H1 (cell line): ENCODE data around the gene TFCP2L1. TPM values are rescaled to one million over a fixed set of nuclear protein-coding genes. Genes with fewer than 3 reads are reported as not detected.

Experiments
- CTCF ChIA-PET: fragments of 300-600 bp; sonication (Branson Sonifier 250); formaldehyde crosslinking; loops from one replicate; lab custom pipeline; 2021; ENCODE audit not compliant: partially characterized antibody; lab: Charles Lee
- POLR2A ChIA-PET: fragments of 300-600 bp; sonication (Branson Sonifier 250); formaldehyde crosslinking; loops from one replicate; lab custom pipeline; 2021; ENCODE audit warnings: inconsistent platforms; ENCODE audit not compliant: partially characterized antibody; lab: Charles Lee
- DNase-seq, 2 experiments: peaks; one replicate each; pipeline versions ENCODE4 v3.0.0 to v3.0.0-alpha.2; 2010 to 2022; ENCODE audit warnings: low spot score in 2 of 2, low read depth in 1 of 2, mixed read lengths in 1 of 2
- FAIRE-seq: peaks from 2 replicates; lab custom pipeline; 2011; peaks lifted over from hg19 to GRCh38; lab: Jason Lieb, UNC
- H2AFZ ChIP-seq: 2 replicates; pipeline ENCODE4 v1.8.1; 2012; ENCODE audit warnings: low read length, inconsistent platforms
- H2AK5ac ChIP-seq: 2 replicates; pipeline ENCODE4 v1.6.1; 2013; ENCODE audit warnings: low read depth, low read length
- H2BK120ac ChIP-seq: replicated peaks from 2 replicates; pipeline ENCODE3; 2013; ENCODE audit warnings: low read depth, low read length, inconsistent platforms
- H2BK12ac ChIP-seq: 2 replicates; pipeline ENCODE4 v1.6.1; 2013; ENCODE audit warnings: low read depth, low read length
- H2BK15ac ChIP-seq: 2 replicates; pipeline ENCODE4 v1.6.1; 2013; ENCODE audit warnings: low read length
- H2BK20ac ChIP-seq: 2 replicates; pipeline ENCODE4 v1.6.1; 2013; ENCODE audit warnings: low read length
- H2BK5ac ChIP-seq: 2 replicates; pipeline ENCODE4 v1.6.1; 2013; ENCODE audit warnings: low read depth, low read length
- H3K14ac ChIP-seq: 2 replicates; pipeline ENCODE4 v1.6.1; 2013; ENCODE audit warnings: inconsistent platforms; ENCODE audit not compliant: insufficient read length
- H3K18ac ChIP-seq: 2 replicates; pipeline ENCODE4 v1.6.1; 2013; ENCODE audit warnings: low read length; ENCODE audit errors: extremely low read depth
- H3K23ac ChIP-seq: 2 replicates; pipeline ENCODE4 v1.6.1; 2013; ENCODE audit warnings: inconsistent platforms; ENCODE audit not compliant: insufficient read length
- H3K23me2 ChIP-seq: 2 replicates; pipeline ENCODE4 v1.6.1; 2013; ENCODE audit warnings: low read depth, low read length
- H3K27ac ChIP-seq: 2 replicates; pipeline ENCODE4 v1.6.1; 2011; ENCODE audit warnings: low read depth, low read length, inconsistent platforms
- H3K27me3 ChIP-seq, 4 experiments: replicated peaks in 1 of 4; 1 replicate in 1 of 4; 2 replicates in 3 of 4; pipeline versions ENCODE4 v1.6.1 to v1.8.1; 2011 to 2013; ENCODE audit warnings: low read length in 3 of 4, mild to moderate bottlenecking in 3 of 4, inconsistent platforms in 2 of 4, mixed read lengths in 2 of 4, moderate library complexity in 1 of 4; ENCODE audit not compliant: control insufficient read depth in 3 of 4, insufficient read depth in 3 of 4; ENCODE audit errors: extremely low read depth in 1 of 4
- H3K36me3 ChIP-seq, 4 experiments: 2 replicates each; pipeline versions ENCODE4 v1.6.1 to v1.8.1; 2011 to 2013; ENCODE audit warnings: mild to moderate bottlenecking in 4 of 4, low read length in 3 of 4, moderate library complexity in 2 of 4, control low read depth in 1 of 4, inconsistent platforms in 1 of 4; ENCODE audit not compliant: insufficient read depth in 4 of 4, control insufficient read depth in 2 of 4
- H3K4ac ChIP-seq: replicated peaks from 2 replicates; pipeline ENCODE3; 2013; ENCODE audit warnings: low read length, low read depth, mixed read lengths, inconsistent platforms; ENCODE audit not compliant: insufficient read length
- H3K4me1 ChIP-seq, 4 experiments: replicated peaks in 1 of 4; 1 replicate in 1 of 4; 2 replicates in 3 of 4; pipeline versions ENCODE4 v1.6.1 to v1.8.1; 2011 to 2013; ENCODE audit warnings: low read length in 3 of 4, inconsistent platforms in 2 of 4, mixed read lengths in 1 of 4; ENCODE audit not compliant: insufficient read depth in 4 of 4, control insufficient read depth in 3 of 4
- H3K4me2 ChIP-seq, 2 experiments: 2 replicates each; pipeline versions ENCODE4 v1.6.1 to v1.8.1; 2011 to 2013; ENCODE audit warnings: low read depth in 2 of 2, low read length in 2 of 2, control low read depth in 1 of 2, inconsistent platforms in 1 of 2, mild to moderate bottlenecking in 1 of 2; ENCODE audit not compliant: insufficient read depth in 1 of 2
- H3K4me3 ChIP-seq, 4 experiments: fragments of 200-600, 300-600 bp in 1 of 4; sonication (generic), shearing (Covaris generic), sonication (Bioruptor Twin) in 1 of 4; 2 replicates each; pipeline versions ENCODE4 v1.5.1 to v1.8.1; 2011 to 2016; ENCODE audit warnings: low read length in 4 of 4, low read depth in 3 of 4, control low read depth in 2 of 4, inconsistent platforms in 2 of 4, mild to moderate bottlenecking in 2 of 4, mixed read lengths in 1 of 4, moderate library complexity in 1 of 4; ENCODE audit not compliant: insufficient read depth in 2 of 4; ENCODE audit errors: extremely low read depth in 1 of 4
- H3K56ac ChIP-seq: replicated peaks from 2 replicates; pipeline ENCODE3; 2013; ENCODE audit warnings: low read depth, mild to moderate bottlenecking, mixed read lengths, low read length, inconsistent platforms; ENCODE audit not compliant: insufficient read length
- H3K79me1 ChIP-seq: 2 replicates; pipeline ENCODE4 v1.6.1; 2013; ENCODE audit warnings: low read depth, low read length, control low read depth
- H3K79me2 ChIP-seq, 2 experiments: 2 replicates each; pipeline versions ENCODE4 v1.6.1 to v1.8.1; 2012 to 2013; ENCODE audit warnings: low read length in 2 of 2, mild to moderate bottlenecking in 2 of 2, inconsistent platforms in 1 of 2; ENCODE audit not compliant: insufficient read depth in 2 of 2, control insufficient read depth in 1 of 2
- H3K9ac ChIP-seq, 4 experiments: replicated peaks in 1 of 4; 1 replicate in 1 of 4; 2 replicates in 3 of 4; pipeline versions ENCODE4 v1.6.1 to v1.8.1; 2011 to 2013; ENCODE audit warnings: low read depth in 3 of 4, low read length in 3 of 4, control low read depth in 2 of 4, mild to moderate bottlenecking in 2 of 4, moderate library complexity in 2 of 4, inconsistent platforms in 1 of 4; ENCODE audit errors: extremely low read depth in 1 of 4
- H3K9me3 ChIP-seq, 2 experiments: 2 replicates each; pipeline versions ENCODE4 v1.6.1 to v1.8.1; 2012 to 2013; ENCODE audit warnings: mild to moderate bottlenecking in 2 of 2, moderate library complexity in 2 of 2, control low read depth in 1 of 2, inconsistent platforms in 1 of 2, low read depth in 1 of 2, low read length in 1 of 2, mixed read lengths in 1 of 2; ENCODE audit not compliant: insufficient read depth in 2 of 2
- H4K20me1 ChIP-seq, 2 experiments: replicated peaks in 1 of 2; 2 replicates each; pipeline versions ENCODE3 to v1.8.1; 2011 to 2013; ENCODE audit warnings: inconsistent platforms in 2 of 2, low read length in 2 of 2, mild to moderate bottlenecking in 1 of 2; ENCODE audit not compliant: insufficient read depth in 2 of 2, control insufficient read depth in 1 of 2
- H4K5ac ChIP-seq: 2 replicates; pipeline ENCODE4 v1.6.1; 2013; ENCODE audit warnings: low read length, low read depth, mixed read lengths, inconsistent platforms; ENCODE audit not compliant: insufficient read length
- H4K8ac ChIP-seq: 2 replicates; pipeline ENCODE4 v1.8.0; 2013; ENCODE audit warnings: mild to moderate bottlenecking, moderate library complexity, low read length, inconsistent platforms; ENCODE audit not compliant: insufficient read depth; ENCODE audit errors: extremely low read depth
- H4K91ac ChIP-seq: replicated peaks from 2 replicates; pipeline ENCODE3; 2013; ENCODE audit warnings: low read length, mixed read lengths, inconsistent platforms; ENCODE audit not compliant: insufficient read length
- ASH2L ChIP-seq: fragments of 200-600, 300-600 bp; sonication (generic); IDR thresholded peaks from one replicate; pipeline ENCODE4 v1.7.1; 2017; ENCODE audit warnings: low read length
- EGR1 ChIP-seq: IDR thresholded peaks from 2 replicates; pipeline ENCODE4 v1.6.1; 2011; ENCODE audit warnings: low read depth, low read length, borderline replicate concordance
- FOSL1 ChIP-seq: IDR thresholded peaks from 2 replicates; pipeline ENCODE4 v1.6.1; 2011; ENCODE audit warnings: mild to moderate bottlenecking, low read depth, low read length, moderate library complexity; ENCODE audit not compliant: insufficient read depth
- GABPA ChIP-seq: IDR thresholded peaks from 2 replicates; pipeline ENCODE4 v1.6.1; 2011; ENCODE audit warnings: mild to moderate bottlenecking, low read length, moderate library complexity, borderline replicate concordance; ENCODE audit not compliant: insufficient read depth
- NANOG ChIP-seq: IDR thresholded peaks from 2 replicates; pipeline ENCODE4 v1.6.1; 2011; ENCODE audit warnings: low read length, low read depth, mild to moderate bottlenecking, inconsistent platforms; ENCODE audit not compliant: insufficient read depth, poor library complexity, severe bottlenecking
- POLR2AphosphoS5 ChIP-seq: IDR thresholded peaks from 2 replicates; pipeline ENCODE4 v1.6.1; 2011; ENCODE audit warnings: low read depth, low read length
- SIN3A ChIP-seq, 2 experiments: IDR thresholded peaks in 1 of 2; conservative IDR thresholded peaks in 1 of 2; 2 replicates each; pipeline ENCODE4 v1.6.1; 2011 to 2012; ENCODE audit warnings: low read length in 2 of 2, improper control_type of control experiment in 1 of 2, low read depth in 1 of 2, mild to moderate bottlenecking in 1 of 2
- SP4 ChIP-seq: IDR thresholded peaks from 2 replicates; pipeline ENCODE4 v1.6.1; 2012; ENCODE audit warnings: low read length, inconsistent platforms
- TAF1 ChIP-seq: IDR thresholded peaks from 2 replicates; pipeline ENCODE4 v1.6.1; 2011; ENCODE audit warnings: mild to moderate bottlenecking, low read depth, low read length
- TBP ChIP-seq: IDR thresholded peaks from 2 replicates; pipeline ENCODE4 v1.6.1; 2011; ENCODE audit warnings: low read depth, low read length, improper control_type of control experiment
- WGBS, 2 experiments: shearing (Covaris generic) in 1 of 2; methylation state at CpG; one replicate each; pipeline versions ENCODE4 v1.1.6 to v1.1.7; 2013 to 2015; ENCODE audit warnings: low lambda C conversion rate in 2 of 2, mixed read lengths in 2 of 2, inconsistent platforms in 1 of 2, low coverage in 1 of 2, missing lambda C conversion rate in 1 of 2; ENCODE audit not compliant: insufficient replicate concordance in 2 of 2, insufficient coverage in 1 of 2, insufficient read length in 1 of 2; ENCODE audit errors: extremely low coverage in 1 of 2, missing lambda C conversion rate in 1 of 2; 5-methylcytosine and 5-hydroxymethylcytosine counted together
- polyA plus RNA-seq, 7 experiments: library from polyadenylated mRNA; depleted of rRNA in 3 of 7; stranded (reverse) in 5 of 7; unstranded in 2 of 7; fragments of >200 nt in 5 of 7; fragments of 200-250 nt in 2 of 7; gene quantifications; 1 replicate in 5 of 7; 2 replicates in 1 of 7; 4 replicates in 1 of 7; pipeline versions ENCODE4 v1.2.1 to v1.2.3, GENCODE V29; 2011 to 2013; ENCODE audit warnings: missing spikeins in 2 of 7, mixed read lengths in 2 of 7
- total RNA-seq: library from RNA; stranded (reverse); fragmentation: NEBNext Ultra II Directional; extraction: Animal tissue kit (Norgen Biotek cat#: 25700); gene quantifications from 2 replicates; pipeline ENCODE4 v1.2.1, GENCODE V29; 2021
- TF ChIP-seq, protein P1 (sequence below), 3 experiments: IDR thresholded peaks; 1 replicate in 2 of 3; 2 replicates in 1 of 3; pipeline versions ENCODE4 v1.5.1 to v1.6.1; 2011; ENCODE audit warnings: low read length in 3 of 3, mild to moderate bottlenecking in 3 of 3, inconsistent platforms in 2 of 3, low read depth in 1 of 3, moderate library complexity in 1 of 3; ENCODE audit not compliant: insufficient read depth in 1 of 3; ENCODE audit errors: control extremely low read depth in 1 of 3

TFCP2L1 gene
- total and polyA plus RNA-seq, 2 of the 8 experiments (the other 6 are each of a cell fraction or from before 2014, with no cell fraction given) = 1.5 to 3.8 TPM

DNA sequence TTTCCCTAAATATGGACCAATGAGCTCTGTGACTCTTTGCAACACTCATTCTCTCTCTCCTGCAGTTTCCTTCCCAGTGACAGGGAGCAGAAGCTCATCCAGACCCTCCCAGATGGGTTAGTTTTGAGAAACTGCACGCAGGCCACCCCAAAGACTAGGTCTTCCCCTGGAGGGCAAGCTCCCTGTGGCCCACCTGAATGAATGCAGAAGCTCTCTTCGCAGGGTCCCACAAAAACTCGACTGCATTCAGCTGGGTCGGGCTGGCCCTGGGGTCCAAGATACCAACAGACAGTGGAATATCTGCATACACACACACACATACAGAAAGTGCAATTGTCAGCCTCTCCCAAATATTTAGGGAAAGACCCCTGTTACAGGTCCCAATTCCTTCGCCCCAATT lies 37.0 kb downstream of the TFCP2L1 start:
- no peak overlapping the region for H3K14ac ChIP-seq
- H2BK5ac ChIP-seq = no peak overlapping the region
- H2BK120ac ChIP-seq = no peak overlapping the region
- no peak overlapping the region for H2BK20ac ChIP-seq
- DNase-seq = no peak
- H3K79me2 ChIP-seq = no peaks in the 10 kb centered on the region
- H3K4ac ChIP-seq = no peak overlapping the region
- no peaks in the 10 kb centered on the region for H3K36me3 ChIP-seq
- no peak overlapping the region for H4K8ac ChIP-seq
- WGBS, 2 experiments = 91% methylated on average over 5 of the region's 5 CpGs; no CpG with 5 or more reads in 1 of the 2 experiments
- 0 out of 7 replicates have a peak, but pooled peaks cover 0 to 2% (median 0%) of the 10 kb centered on the region in 4 experiments for H3K27me3 ChIP-seq
- H3K79me1 ChIP-seq = no peaks in the 10 kb centered on the region
- no peak overlapping the region for H4K91ac ChIP-seq
- H2BK12ac ChIP-seq = no peak overlapping the region
- H3K23me2 ChIP-seq = no peaks in the 10 kb centered on the region
- CTCF ChIA-PET = interaction anchor here (0.6 to 1.2 kb wide), 3 partner anchors 9 to 151 kb away, joined by 3 read pairs; no protein-coding TSS in a partner anchor
- H4K5ac ChIP-seq = no peak overlapping the region
- H2BK15ac ChIP-seq = no peak overlapping the region
- no peaks in the 10 kb centered on the region; a peak in 1 of 7 replicates for H3K4me1 ChIP-seq
- H2AK5ac ChIP-seq = no peak overlapping the region
- no peaks in the 10 kb centered on the region for H4K20me1 ChIP-seq
- H3K9ac ChIP-seq = no peak overlapping the region
- H3K4me2 ChIP-seq = no peak overlapping the region
- no peak overlapping the region for H3K56ac ChIP-seq
- H3K9me3 ChIP-seq = no peaks in the 10 kb centered on the region
- no peak overlapping the region for H3K4me3 ChIP-seq
- no peak overlapping the region for H3K27ac ChIP-seq
- H3K23ac ChIP-seq = no peak overlapping the region
- H2AFZ ChIP-seq = no peak overlapping the region
- POLR2A ChIA-PET = no interaction called here
- no peak for FAIRE-seq
- no peak overlapping the region for H3K18ac ChIP-seq
- TF ChIP-seq NANOG (no peak), EGR1 (no peak), SP4 (no peak), POLR2AphosphoS5 (no peak), ASH2L (no peak), FOSL1 (no peak), GABPA (no peak), TAF1 (no peak), SIN3A (conservative IDR thresholded peaks at IDR 0.05 in 1 of 2, IDR thresholded peaks at IDR 0.05 in 1 of 2; ENCODE audit: low read depth in 1 of 2, low read length in 2 of 2) (no peak), TBP (no peak)
- TF ChIP-seq, protein P1, sequence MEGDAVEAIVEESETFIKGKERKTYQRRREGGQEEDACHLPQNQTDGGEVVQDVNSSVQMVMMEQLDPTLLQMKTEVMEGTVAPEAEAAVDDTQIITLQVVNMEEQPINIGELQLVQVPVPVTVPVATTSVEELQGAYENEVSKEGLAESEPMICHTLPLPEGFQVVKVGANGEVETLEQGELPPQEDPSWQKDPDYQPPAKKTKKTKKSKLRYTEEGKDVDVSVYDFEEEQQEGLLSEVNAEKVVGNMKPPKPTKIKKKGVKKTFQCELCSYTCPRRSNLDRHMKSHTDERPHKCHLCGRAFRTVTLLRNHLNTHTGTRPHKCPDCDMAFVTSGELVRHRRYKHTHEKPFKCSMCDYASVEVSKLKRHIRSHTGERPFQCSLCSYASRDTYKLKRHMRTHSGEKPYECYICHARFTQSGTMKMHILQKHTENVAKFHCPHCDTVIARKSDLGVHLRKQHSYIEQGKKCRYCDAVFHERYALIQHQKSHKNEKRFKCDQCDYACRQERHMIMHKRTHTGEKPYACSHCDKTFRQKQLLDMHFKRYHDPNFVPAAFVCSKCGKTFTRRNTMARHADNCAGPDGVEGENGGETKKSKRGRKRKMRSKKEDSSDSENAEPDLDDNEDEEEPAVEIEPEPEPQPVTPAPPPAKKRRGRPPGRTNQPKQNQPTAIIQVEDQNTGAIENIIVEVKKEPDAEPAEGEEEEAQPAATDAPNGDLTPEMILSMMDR (IDR thresholded peaks at IDR 0.05; ENCODE audit: control extremely low read depth in 1 of 3, insufficient read depth in 1 of 3, low read depth in 1 of 3, low read length in 3 of 3) = no peak
